ENCODE data around the gene DKC1.
"Not testable (repeated sequence)": the region's sequence is repeated elsewhere in the genome, so short reads cannot be mapped to it uniquely, and the experiment has no call there.

DKC1 gene

GRCh38 chrX:154793084-154793795 lies 30.6 kb downstream of the DKC1 start:
- DNase-seq (ENCODE audit: low spot score) = no peak

- DNase-seq (ENCODE audit: low spot score) = no peak
These were observed 32.4 kb downstream of the DKC1 start for GRCh38 chrX:154795016-154795415.

GRCh38 chrX:154797006-154797405 lies 34.3 kb downstream of the DKC1 start:
- no peak for DNase-seq (ENCODE audit: low spot score)

GRCh38 chrX:154799556-154800348 lies 37.1 kb downstream of the DKC1 start:
- DNase-seq (ENCODE audit: low spot score) = peak; percentile 59

- DNase-seq (ENCODE audit: low spot score) = no peak
These were observed 38.0 kb downstream of the DKC1 start for GRCh38 chrX:154800478-154801210.

- DNase-seq (ENCODE audit: low spot score) = no peak
These were observed 40.3 kb downstream of the DKC1 start for GRCh38 chrX:154802947-154803346.

GRCh38 chrX:154804261-154804956 lies 41.7 kb downstream of the DKC1 start:
- DNase-seq (ENCODE audit: low spot score) = no peak

GRCh38 chrX:154804957-154805695 lies 42.5 kb downstream of the DKC1 start, which contains the start of gene MPP1:
TSS of gene MPP1 (minus strand) at chrX:154805485. CDS start at chrX:154805373, 112 bp downstream.
- DNase-seq (ENCODE audit: low spot score) = peak; percentile 76

GRCh38 chrX:154805696-154806091 lies 43.0 kb downstream of the DKC1 start:
- DNase-seq (ENCODE audit: low spot score) = no peak

GRCh38 chrX:154806837-154807501 lies 44.3 kb downstream of the DKC1 start:
- DNase-seq (ENCODE audit: low spot score) = no peak

- no peak for DNase-seq (ENCODE audit: low spot score)
These were observed 47.4 kb downstream of the DKC1 start for GRCh38 chrX:154809939-154810665.

- no peak for DNase-seq (ENCODE audit: low spot score)
These were observed 49.9 kb downstream of the DKC1 start for GRCh38 chrX:154812341-154813101.

GRCh38 chrX:154813801-154814200 lies 51.1 kb downstream of the DKC1 start:
- DNase-seq (ENCODE audit: low spot score) = no peak

GRCh38 chrX:154815274-154815818 lies 52.7 kb downstream of the DKC1 start:
- no peak for DNase-seq (ENCODE audit: low spot score)

GRCh38 chrX:154816326-154816898 lies 53.7 kb downstream of the DKC1 start:
- DNase-seq (ENCODE audit: low spot score) = not testable (repeated sequence)

GRCh38 chrX:154817048-154817618 lies 54.5 kb downstream of the DKC1 start:
- not testable (repeated sequence) for DNase-seq (ENCODE audit: low spot score)

- DNase-seq (ENCODE audit: low spot score) = no peak
These were observed 56.5 kb downstream of the DKC1 start for GRCh38 chrX:154818916-154819770.
